DOHH2 (cell line): ENCODE data around the gene THOC2.
"Not testable (repeated sequence)": the region's sequence is repeated elsewhere in the genome, so short reads cannot be mapped to it uniquely, and the experiment has no call there.

Experiments used
- EZH2phosphoT487 ChIP-seq: fragments of 200-600 bp; sonication (generic); IDR thresholded peaks from 2 replicates; pipeline ENCODE4 v1.6.1; 2017; ENCODE audit warnings: borderline replicate concordance, mild to moderate bottlenecking, antibody characterized with exemption, low read length, moderate library complexity, mixed read lengths
- TF ChIP-seq, protein P1 (sequence below): fragments of 200-600 bp; sonication (generic); IDR thresholded peaks from one replicate; pipeline ENCODE4 v1.5.1; 2014; ENCODE audit warnings: antibody characterized with exemption, mild to moderate bottlenecking, low read depth, low read length; ENCODE audit not compliant: poor library complexity, severe bottlenecking

- TF ChIP-seq, protein P1, sequence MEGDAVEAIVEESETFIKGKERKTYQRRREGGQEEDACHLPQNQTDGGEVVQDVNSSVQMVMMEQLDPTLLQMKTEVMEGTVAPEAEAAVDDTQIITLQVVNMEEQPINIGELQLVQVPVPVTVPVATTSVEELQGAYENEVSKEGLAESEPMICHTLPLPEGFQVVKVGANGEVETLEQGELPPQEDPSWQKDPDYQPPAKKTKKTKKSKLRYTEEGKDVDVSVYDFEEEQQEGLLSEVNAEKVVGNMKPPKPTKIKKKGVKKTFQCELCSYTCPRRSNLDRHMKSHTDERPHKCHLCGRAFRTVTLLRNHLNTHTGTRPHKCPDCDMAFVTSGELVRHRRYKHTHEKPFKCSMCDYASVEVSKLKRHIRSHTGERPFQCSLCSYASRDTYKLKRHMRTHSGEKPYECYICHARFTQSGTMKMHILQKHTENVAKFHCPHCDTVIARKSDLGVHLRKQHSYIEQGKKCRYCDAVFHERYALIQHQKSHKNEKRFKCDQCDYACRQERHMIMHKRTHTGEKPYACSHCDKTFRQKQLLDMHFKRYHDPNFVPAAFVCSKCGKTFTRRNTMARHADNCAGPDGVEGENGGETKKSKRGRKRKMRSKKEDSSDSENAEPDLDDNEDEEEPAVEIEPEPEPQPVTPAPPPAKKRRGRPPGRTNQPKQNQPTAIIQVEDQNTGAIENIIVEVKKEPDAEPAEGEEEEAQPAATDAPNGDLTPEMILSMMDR, result not testable (repeated sequence)
- not testable (repeated sequence) for TF ChIP-seq EZH2phosphoT487
These were observed 53.0 kb downstream of the THOC2 start for GRCh38 chrX:123679733-123680460.
